ENCODE data around the gene GEN1.
A peak's percentile ranks its signal among the peaks of the same experiment; 100 is the strongest.

Gene GEN1

GRCh38 chr2:17830053-17831034 lies 76.4 kb downstream of the GEN1 start:
- DNase-seq: peak; percentile 67

DNA sequence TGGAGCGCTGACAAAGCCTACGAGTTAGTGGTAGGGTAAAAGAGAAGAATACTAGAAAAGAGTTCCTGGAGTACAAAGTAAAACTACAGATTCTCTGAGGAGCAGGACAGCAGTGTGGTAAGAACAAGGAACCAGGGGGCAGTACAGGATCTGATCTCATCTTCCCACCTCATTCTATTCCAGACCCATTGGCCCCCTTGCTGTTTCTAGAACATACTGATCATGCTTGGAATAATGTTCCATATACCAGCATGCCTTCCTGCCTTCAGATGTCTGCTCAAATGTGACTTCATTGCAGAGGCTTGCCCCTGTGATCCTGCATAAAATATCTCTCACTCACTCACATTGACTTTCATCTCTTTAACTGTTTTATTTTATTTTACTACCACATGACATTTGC lies 81.6 kb downstream of the GEN1 start:
- DNase-seq: no peak
